Hematopoietic multipotent progenitor cell treated with erythropoietin and hydrocortisone succinate and interleukin-3 and kit ligand, for 4 days (in vitro differentiated cells): ENCODE results near the gene DHX16.

ENCODE experiments used
- DNase-seq: peaks from one replicate; pipeline ENCODE4 v3.0.0-alpha.2; 2015

The DHX16 gene

DNA sequence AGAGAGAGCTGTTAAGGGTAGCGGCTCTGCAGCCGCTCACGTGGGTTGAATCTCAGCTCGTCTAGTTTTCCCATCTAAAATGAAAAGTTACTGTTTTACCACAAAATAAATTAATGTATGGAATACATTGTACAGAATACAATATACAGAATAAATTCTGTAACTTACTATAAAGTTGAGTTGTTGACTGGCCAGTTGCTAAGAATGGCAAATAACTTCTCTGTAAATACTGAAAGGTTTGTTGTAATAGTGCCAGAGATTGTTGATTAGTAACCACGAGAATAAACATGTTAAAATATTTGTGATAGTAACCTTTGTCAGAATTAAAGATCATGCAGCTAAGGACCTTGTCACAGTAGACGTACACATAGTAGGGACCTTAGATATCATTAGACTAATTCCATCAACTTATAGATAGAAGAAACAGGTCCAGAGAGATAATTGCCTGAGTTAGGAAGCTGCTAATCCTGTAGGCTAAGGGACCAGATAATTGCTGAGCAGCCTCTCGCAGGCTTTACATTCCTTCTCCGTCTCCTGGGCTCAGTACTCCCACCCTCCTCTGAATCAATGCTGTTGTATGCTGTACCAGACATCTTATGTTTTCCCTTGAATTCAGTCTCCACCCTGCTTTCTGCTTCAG, 18.5 kb upstream of the DHX16 start:
- DNase-seq = no peak

DNA sequence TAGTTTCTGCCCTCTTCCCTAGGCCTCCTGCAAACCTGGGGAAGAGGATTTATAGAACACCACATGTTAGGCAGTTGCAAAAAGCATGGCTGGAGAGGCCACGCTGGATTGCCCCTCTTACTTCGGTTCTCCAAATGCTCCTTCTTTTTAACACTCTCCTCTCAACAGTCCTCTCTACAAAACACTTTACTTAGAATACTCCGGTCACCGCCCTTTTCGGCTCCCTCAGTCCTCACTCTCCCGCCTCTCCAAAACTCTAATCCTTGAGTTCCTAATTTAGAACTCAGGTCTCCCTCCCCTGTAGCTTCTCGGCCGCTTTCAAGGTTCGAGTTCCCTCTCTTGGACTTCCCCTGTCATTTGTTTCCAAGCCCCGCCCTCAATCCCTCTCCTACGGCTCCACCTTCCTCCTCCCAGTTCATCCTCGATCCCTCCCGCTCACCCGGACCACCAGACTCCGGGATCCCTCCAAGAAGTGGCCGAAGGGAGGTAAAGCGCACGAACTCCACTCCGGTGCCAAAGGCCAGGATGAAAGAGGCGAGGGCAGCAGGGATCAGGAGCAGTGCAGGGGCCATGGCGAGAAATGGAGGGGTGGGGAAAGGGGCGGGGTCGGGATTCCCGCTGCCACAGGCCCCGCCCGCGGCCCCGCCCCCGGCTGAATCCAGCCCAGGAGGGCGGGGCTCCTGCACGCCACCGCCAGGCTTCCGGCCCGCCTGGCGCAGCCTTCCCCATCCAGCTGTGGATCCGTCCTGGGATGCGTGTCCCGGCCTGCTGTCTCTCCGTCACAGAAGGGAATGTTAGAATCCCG, 17.8 kb upstream of the DHX16 start, which contains the start of gene NRM:
TSS of gene NRM (minus strand) at position 582 of the 805 bp plus-strand sequence. CDS start at position 572, 10 bp downstream.
- DNase-seq = peak; percentile 90

DNA sequence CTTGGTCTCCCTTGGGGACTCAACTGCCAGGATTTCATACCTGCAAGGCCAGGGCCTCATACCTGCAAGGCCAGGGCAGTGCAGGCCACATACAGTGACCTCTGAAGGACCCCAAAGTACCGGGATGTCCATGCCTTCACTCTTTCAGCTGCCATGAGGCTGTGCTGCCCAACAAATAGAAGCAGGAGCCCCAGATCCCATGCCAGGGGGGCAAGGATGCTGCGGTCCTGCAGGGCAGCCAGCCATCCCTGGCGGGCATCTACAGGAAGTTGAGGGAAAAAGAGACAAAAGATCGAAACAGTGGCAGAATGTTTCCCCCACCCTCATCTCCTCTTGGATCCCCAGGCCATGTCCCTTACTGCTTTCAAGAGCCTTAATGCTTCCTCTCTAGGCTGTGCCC, 17.2 kb upstream of the DHX16 start:
- no peak for DNase-seq

DNA sequence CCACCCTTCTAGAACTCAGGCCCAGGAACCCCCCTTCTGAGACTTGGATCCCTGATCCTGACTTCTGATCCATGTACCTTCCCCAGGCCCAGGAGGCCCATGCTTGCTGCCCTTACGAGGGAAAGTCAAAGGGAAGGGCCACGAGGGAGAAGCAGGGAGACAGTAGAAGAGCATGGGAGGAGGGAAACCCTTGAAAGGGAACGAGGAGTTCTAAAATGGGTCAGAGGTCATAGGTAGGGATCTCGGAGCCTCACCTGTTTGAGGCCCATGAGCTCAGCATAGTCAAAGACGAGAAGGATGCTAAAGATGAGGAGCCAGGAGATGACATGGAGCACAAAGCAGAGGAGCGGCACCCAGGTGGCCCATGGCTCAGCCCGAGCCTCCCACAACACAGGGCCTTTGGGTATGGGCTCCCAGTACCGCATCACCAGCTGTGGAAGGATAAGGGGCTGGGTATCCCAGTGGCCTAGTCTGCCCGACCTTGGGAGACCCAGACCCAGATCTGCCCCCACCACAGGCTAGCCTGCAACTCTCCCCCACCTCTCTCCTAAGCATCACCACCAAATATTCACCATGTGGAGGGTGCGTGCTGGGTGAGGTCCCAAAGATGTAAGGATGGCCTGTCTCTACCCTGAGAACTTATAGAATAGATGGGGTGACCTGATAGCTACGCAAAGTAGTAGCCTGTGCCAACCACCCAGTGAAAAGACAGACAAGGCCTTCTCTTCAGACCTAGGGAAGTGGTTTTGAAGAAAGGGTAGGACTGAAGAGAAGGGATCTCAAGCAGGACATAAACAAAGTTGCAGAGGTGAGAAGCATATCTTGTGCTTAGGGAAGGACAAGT, 16.4 kb upstream of the DHX16 start:
- peak; percentile 35 for DNase-seq

DNA sequence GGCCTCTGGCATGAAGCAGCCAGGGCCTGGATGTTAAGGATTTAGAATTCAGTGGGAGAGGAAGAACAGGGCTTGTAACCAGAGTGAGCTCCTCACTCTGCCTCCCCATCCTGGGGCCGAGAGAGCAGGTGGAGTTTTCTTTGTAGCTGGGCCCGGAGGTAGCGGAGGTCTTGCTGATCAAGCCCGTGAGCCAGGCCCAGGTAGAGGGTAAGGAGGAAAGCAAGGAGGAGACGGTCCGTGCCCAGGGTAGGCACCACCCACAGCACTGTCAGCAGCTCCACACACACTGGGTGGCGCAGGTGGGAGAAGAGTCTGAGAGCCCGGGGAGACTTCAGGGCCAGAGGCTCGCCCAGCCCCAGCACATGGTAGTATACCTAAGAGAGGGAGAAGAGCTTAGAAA, 15.8 kb upstream of the DHX16 start:
- DNase-seq = no peak

DNA sequence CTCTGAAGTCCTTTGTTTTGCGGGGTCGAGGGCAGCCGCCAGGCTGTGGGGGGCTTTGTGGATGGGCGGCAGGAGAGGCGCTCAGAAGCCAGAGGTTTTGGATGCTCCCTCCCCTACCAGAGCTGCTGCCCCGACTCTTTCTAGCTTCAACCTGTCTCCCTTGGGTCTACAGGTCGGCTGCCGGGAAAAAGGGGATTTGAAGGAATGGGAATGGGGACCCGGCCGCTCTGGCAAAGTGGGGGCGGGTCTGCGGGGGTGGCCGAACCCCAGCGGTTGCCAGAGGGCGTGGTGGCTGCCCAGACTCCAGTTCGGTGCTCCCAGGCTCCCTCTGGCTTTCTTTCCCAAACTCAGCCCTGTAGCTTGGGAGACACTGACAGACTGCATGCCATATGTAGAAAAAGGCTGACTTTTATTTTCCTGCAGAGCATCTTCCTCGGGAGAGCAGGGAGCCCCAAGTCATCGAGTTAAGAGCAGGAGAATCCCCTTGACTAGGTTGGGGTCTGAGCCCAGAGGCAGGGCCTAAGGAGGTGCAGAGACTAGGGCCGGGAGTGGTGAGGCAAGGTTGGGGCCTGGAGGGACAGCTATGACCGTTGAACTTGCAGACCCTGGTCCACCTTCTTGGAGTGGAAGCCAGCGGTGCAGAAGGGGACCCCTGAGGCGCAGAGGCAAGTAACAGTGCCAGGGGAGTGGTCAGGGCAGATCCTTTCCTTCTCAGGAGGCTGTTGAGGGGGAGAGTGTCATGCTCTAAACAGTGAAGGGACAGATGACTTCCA, 15.0 kb upstream of the DHX16 start:
- DNase-seq = no peak

DNA sequence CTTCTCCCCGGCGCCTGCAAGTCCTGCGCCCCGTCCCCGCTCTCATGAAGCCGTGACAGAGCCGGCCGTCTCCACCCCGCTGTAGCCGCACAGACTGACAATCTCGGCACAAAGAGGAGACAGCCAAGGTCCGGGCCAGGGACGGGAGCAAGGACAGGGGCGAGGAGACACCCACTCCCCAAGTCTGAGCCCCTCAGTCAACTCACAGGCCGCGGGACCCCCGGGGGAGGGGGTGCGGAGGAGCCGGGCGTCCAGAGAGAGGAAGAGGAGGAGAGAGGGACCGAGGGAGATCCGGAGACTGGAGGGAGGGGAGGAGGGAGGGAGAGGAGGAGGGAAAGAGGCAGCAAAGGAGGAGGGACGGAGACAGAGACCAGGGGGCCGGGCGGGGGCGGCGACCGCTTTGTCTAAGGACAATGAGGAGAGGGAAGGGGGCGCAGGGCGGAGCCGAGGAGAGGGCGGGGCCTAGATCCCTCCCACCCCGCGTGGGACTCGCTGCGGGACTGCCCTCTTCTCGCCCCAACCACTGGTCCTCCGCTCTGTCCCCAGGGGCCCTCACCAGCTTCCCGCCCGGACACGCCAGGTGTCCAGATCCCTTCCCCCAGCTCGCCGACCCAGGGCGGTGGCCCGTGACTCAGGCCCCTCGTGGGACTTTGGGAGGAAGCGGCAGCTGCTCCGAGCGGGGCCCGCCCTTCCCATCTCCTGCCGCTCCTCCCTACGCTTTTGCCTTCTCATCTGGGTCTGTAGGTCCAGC, 14.3 kb upstream of the DHX16 start:
- DNase-seq = peak; percentile 90

DNA sequence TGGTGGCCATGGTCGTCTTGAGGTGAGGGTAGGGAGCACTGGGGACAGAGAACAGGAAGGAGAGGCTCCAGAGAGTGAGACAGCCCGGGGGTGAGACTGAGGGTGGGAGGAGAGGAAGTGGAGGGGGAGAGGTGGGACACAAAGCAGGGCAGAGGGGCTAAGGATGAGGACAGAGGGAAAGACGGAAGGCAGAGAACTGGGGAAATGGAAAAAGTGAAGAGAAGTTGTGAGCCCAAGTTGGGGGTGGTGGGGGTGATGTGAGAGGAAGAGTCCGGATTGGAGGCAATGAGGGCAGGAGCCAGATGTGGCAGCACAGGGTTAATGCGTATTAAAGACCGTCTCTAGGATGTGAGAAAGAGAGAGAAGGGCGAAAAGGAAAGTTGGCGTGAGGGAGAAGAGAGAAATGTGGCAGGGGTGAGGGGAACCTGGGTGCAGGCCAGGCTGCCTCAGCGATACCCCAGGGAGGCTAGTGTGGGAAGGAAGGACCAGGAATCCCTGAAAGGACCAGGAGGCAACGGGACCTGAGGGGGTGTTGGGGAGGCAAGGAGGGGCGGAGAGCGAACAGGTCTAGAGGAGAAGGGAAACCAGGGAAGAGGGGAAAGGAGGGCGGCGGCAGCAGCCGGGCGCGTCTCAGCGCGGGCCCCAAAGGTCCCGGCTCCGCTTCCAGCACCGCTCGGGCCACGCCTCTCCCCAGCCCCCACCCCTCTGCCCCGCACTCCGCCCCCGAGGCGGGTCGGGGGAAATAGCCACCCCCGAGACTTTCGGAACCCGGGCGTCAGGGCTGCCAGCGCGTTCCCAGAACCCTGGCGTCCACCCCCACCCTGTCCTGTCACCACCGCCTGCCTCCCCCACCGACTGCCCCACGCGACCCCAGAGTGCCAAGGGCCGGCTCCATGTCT, 13.5 kb upstream of the DHX16 start, which contains the start of gene PPP1R18:
TSS of gene PPP1R18 (minus strand) at position 637 of the 899 bp plus-strand sequence. CDS start at position 10, 627 bp downstream.
- DNase-seq = peak; percentile 72

DNA sequence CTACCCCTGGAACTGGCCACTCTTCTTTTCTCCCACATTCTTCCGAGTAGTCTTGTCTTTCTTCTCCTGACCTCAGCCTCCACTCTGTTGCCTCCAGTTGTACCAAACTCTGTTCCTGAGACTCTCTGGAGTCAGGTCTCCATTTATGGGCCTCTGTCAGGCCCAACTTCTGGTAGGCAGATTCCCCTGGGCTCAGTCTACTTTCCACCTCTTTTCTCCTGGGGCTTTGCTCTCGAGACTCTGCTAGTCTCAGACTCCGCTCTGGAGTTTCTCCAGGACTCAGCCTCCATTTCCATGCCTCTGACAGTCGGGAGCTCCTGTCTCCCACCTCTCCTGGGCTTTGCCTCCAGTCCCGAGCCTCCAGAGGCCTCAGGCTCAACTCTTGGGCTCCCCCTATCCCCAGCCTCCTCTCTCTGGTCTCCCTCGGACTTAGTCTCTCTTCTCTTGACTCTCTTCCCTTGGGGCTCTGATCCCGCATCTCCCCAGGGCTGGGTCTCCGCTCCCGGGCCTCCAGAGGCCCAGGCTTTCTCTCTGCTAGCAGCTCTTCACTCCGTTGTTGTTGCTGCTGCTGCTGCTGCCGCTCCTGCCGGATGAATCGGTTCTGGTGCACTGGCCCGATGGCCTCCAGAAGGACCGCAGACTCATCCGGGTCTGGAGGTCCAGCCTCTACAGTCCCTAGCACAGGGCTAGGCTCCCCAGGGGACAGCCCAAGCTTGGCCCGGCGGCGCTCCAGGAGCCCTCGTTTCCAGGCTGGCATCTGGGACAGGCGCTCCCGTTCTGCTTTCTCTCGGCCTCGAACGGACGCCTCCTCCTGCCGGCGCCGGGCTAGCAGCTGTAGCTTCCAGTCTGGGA, 12.6 kb upstream of the DHX16 start:
- peak; percentile 69 for DNase-seq

DNA sequence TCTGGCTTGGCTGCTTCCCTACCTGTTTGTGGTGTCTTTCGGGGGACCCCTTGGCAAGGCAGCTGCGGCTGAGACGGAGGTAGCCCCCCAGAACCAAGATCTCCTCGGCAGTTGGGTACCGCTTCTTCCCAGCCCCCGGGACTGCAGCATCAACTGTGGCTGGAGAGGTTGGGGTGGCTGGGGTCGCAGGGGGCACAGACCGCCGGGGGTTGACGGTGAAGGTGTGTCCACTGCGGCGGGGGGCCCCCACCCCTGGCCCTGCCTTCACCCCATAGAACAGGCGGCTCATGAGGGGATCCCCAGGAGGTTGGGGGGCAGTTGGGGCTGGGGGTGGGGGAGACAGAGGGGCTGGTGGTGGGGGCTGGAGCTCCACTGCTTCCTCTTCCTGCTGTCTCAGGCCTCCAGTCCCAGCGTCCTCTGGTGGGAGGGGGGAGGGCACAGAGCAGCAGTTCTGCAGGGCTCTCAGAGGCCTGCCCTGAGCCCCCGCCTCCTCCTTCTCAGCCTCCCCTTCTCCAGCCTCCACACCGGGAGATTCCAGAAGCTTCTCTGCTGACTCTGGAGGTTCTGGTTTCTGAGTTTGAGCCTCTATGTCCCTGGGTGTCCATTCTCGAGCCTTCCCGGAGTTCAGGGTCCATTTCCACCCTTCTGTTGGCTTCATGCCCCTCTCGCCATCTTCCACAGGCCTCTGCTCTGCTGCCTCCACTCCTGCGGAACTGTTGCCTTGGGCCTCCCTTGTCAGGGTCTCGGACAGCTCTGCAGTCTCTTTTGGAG, 11.8 kb upstream of the DHX16 start:
- peak; percentile 86 for DNase-seq

DNA sequence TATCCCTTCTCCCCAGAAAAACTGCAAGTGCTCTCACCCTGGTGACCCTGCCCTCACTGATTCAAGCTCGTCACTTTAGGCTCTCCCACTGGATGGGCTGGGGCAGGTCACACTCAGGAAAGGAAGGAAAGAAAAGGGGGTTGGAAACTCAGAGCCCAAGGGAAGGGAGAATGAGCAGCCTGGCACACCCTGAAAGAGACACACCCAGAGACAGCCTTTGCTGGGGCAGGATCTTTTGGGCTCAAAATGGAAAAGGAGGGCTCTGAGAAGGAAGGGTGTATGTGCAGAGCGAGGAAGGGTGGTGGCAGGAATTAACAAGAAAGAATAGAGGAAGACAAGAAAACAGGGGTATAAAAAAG, 11.2 kb upstream of the DHX16 start:
- peak; percentile 35 for DNase-seq

DNA sequence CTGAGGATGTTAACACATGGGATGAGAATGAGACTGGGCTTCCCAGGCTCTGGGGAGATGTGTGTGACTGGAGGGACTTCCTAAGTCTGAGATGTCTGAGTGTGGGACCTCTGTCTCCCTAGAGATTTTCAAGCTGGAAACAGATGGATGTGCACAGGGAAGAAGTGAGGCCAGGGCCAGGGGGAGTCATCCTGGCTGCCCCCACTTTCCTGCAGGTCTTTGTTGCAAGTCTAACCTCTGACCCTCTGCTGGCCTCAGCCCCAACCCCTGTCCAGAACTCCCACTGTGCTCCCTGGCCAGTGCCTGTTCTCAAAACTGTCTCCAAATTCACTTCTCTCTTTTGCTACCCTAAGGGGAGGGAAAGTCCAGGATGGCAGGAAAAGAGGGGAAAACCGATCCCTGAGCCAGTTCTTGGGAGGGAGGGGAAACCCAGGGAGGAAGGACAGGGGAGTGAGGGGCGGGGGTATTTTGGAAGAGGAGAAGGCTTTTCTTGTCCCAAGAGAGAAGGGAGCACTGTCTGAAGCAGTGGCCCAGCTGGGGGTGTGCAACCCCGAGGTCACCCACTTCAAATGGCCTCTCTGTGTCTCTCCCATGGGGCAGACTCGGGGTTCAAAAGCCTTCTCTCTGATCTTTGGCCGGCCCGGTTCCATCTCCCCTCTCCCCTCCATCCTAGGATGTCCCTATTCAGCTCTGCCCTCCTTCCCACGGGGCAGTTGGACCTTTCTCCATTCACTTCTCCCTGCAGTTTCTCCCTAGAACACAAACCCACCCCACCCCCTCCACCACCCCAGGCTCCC, 10.6 kb upstream of the DHX16 start:
- no peak for DNase-seq

DNA sequence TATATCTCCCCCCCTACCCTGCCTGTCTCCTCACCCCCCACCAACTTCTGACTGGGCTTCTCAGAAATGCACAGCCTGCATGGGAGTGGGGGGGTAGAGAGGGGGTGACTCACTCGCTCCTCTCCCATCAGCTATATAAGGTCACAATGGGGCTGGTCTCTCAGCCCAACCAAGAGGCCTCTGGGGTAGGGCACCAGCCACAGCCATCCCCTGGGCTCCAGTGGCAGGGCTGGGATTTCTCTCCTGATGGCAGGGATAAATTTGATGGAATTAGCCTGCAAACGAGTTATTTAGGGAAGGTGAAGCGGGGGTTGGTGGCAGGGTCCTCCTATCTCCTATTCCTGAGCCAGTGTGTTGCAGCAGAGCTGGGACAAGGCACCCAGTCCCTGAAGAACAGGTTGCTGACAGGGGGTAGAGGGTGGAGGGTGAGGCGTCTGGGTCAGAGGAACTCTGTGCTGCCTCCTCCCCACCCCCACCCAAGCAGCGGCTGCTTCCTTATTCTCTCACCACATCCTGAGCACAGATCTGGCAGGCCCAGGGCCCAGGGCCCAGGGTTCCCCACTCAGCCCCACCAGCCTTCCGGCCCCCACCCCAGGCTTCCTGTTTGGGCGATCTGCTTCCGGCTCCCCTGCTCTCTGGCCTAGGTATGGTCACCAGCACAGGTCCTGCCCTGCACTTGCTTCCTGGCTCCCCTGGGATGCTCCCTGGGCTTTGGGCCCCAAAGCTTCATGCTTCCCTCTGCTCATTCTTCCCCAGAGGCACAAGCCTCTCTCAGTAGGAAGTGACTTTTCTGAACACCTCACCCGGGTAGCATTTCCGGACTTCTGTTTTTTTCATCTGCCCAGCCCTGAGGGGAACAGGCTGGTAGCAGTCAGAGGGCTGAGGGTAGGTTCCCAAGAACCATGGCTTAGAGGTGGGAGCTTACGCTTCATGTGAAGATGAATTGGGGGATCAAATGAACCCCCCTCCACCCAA, 9.6 kb upstream of the DHX16 start:
- peak; percentile 98 for DNase-seq

DNA sequence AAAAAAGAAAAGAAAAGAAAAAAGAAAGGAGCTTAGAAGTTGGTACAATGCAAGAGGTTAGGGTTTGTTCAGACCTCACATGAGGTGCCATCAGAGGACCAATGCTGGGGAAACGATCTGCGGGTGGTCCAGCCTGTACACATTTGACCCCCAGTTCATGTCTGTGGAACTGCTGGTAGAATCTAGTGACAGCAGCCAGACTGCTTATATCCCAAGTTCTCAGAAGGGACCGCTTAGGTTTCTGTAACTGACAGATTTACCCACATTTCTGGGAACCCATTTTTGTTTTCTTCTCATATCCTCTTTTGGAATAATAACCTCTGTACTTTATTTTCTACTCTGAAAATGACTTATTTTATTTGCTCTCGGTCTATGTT, 8.9 kb upstream of the DHX16 start:
- DNase-seq = no peak

DNA sequence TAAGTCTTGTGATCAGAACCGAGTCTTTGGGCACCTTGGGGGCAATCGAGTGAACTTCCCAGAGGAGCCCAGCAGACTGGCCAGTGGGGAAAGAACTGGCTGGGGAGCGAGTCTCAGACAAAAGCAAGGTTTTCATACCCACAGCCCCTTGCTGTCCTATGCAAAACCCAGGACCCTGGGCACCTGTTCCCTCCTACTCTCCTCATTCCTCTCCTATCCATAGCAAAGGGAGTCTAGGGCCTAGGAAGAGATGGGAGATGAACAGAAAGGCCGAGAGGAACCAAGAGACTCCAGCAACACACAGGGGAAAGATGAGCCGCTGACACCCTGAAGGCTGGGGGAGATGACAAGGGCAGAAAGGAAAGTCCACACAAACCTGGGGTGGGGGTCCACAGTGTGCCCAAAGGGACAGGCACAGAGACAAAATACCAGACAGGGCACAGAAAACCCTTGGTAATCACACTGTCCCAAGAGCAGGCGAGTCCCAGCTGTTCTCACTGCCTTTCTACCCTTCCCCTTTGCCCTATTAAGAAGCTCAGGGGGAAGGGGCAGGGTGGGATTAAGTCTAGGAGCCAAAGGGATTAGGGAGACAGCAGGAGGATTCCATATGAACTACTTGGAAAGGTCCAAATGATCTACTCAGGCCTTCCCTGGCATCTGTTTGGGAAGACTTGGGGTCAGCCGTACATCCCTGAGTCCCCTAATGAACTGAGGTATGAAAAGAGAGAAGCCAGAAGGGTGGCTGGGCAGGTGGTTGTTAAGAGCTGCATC, 7.1 kb upstream of the DHX16 start:
- DNase-seq = no peak
